Hippocampal formation (tissue), 2 donors: ENCODE measurements around the gene PRRC2B.
A peak's percentile ranks its signal among the peaks of the same experiment; 100 is the strongest.
"Not testable (repeated sequence)": the region's sequence is repeated elsewhere in the genome, so short reads cannot be mapped to it uniquely, and the experiment has no call there.

ENCODE experiments used
- DNase-seq, 2 donors: peaks; one replicate each; lab custom pipeline; 2025; lab: John Stamatoyannopoulos, UW

PRRC2B gene

GRCh38 chr9:131485728-131486422, 92.0 kb downstream of the PRRC2B start:
- DNase-seq, result no peak

GRCh38 chr9:131487001-131487400, 93.1 kb downstream of the PRRC2B start:
- DNase-seq, result no peak

DNA sequence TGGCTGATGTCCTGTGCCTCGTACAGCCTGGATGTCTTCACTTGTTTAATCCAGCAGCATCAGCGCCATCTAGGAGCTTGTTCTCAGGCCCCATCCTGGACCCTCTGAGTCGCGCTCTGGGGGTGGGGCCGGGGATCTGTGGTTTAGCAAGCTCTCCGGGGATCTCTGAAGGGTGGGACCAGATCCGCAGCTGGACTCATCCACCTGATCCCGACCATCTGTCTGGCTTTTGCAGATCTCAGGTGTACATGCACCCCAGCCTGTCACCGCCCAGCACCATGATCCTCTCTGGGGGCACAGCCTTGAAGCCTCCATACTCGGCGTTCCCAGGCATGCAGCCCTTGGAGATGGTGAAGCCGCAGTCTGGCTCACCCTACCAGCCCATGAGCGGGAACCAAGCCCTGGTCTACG, 93.7 kb downstream of the PRRC2B start:
- no peak for DNase-seq

GRCh38 chr9:131490514-131490913, 96.6 kb downstream of the PRRC2B start:
- DNase-seq, result no peak

DNA sequence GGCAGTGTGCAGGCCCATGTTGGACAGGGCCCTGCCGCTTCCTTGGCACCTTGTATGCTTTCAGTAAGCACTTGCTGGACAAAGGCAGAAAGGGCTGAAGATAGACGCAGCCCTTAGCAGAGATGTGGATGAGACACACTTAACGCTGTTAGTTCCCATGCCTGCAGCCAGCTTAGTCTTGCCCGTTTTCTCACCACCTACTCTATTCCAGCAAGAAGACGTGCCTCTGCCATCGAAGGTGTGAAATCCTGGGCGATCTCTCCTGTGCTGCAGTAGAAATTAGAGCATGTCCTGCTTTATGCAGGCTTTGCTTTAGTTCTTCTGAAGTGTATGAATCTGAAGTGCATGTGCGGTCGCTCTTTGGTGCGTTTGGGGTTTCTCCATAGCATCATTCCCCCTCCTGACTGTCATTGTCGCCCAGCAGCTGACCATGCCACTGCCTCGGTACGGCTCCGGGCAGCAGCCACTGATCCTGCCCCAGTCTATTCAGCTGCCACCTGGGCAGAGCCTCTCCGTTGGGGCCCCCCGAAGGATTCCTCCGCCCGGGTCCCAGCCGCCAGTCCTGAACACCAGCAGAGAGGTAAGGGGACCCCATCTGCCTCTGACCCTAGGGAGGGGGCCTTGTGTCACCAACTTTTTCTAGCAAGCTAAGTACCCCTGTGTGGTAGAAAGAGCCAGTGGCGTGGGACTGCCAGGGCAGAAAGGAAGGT, 97.3 kb downstream of the PRRC2B start:
- peak in 1 of 2 donors; percentile 31 for DNase-seq

DNA sequence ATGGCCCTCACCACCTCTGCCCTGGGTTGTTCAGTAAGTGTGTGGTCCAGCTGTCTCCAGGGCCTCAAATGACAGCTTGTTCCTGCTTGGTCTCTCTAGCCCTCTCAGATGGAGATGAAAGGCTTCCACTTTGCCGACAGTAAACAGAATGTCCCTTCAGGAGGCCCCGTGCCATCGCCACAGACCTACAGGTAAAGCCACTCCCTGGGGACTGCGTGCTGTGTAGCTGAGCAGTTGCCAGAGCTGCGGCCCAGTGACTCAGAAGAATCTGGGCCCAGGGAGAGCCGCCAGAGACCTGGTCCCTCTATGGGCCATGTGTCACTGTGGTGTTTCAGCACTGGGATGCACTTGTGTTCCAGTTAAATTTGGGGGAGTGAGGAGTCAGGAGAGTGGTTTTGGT, 98.2 kb downstream of the PRRC2B start:
- DNase-seq, result no peak

DNA sequence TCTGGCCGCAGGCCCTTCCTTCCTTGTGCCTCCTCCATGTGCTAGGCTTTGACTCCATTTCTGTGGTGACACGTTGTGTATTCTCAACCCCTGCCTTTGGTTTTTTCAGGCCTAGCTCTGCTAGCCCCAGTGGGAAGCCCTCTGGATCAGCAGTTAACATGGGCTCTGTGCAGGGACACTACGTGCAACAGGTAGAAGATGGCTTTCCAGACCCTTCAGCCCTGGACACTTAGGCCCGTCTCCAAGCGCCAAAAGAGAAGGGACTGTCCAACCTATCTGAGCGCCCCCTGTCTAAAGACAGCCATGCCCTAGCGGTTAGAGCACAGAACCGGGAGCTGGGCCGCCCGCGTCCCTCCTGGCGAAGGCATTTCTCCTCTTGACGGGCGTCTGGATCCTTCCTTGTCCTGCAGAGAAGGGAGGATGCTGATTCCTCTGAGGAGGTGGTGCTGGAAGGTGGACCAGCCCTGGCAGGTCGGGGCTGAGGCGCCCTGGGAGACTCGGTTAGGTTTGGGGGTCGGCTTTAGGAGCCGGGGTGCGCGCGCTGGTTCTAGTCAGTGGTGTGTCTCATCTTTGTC, 100.5 kb downstream of the PRRC2B start:
- no peak for DNase-seq

DNA sequence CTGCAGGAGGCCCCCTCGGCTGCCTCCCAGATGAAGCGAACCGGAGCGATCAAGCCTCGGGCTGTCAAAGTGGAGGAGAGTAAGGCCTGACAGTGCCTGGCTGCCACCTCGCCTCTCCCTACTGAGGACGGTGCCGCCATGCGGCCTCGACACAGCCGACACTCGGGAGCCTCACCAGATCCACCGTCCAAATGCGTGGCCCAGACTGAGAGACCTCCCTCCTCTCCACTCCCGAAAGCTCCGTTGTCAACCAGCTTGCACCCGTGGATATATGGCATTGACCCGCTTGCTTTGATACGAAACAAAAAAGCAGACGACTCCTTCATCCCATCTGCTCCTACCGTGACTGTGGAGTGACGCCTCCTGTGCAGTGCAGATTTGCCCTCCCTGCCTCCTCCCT, 101.9 kb downstream of the PRRC2B start:
- no peak for DNase-seq

DNA sequence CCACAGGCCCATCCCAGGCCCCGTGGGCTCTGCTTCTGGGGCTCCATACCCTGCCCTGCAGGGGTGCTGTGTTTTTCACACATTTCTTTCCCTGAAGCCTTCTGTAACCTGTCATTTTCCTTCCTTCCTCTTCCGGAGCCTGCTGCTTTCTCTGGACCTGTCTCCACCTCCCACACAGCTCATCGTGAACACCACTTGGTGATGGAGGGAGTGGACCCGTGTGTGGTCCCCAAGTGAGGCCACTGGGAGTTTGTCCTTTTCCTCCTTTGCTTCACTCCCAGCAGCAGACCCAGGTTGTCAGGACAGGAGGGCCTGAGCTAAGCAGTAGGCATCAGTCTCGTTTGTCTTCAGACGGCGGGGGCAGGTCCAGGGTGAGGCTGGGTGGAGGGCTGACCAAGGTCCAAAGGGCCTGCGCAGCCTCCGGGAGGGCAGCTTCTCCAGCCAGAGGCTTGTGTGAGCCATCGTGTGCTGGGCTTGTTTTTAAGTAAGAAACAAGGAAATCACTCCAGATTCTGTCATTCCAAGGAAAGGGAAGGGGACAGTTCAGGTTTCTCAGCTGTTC, 103.0 kb downstream of the PRRC2B start:
- no peak for DNase-seq

- no peak for DNase-seq
Measured at GRCh38 chr9:131499254-131499767, 105.4 kb downstream of the PRRC2B start.

DNA sequence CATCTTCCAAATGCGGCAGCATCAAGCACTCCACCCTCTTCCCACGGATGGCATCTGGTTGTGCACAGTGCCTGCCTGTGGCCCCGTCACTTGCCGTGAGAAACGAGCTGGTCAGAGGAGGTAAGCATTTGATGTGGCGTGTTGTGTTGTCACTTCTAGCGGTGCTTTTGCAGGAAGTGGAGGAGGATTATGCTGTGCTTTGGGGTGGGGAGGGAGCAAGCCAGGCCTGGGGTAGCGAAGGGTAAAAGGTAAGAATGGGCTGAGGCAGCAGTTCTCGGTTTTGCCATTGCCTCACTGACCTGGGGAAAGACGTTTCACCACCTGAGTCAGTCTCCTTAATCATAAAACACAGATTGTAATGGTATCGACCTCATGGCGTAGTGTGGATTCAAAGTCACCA, 106.5 kb downstream of the PRRC2B start:
- peak in 1 of 2 donors; percentile 39 for DNase-seq

GRCh38 chr9:131500939-131501541, 107.2 kb downstream of the PRRC2B start:
- DNase-seq, result no peak

DNA sequence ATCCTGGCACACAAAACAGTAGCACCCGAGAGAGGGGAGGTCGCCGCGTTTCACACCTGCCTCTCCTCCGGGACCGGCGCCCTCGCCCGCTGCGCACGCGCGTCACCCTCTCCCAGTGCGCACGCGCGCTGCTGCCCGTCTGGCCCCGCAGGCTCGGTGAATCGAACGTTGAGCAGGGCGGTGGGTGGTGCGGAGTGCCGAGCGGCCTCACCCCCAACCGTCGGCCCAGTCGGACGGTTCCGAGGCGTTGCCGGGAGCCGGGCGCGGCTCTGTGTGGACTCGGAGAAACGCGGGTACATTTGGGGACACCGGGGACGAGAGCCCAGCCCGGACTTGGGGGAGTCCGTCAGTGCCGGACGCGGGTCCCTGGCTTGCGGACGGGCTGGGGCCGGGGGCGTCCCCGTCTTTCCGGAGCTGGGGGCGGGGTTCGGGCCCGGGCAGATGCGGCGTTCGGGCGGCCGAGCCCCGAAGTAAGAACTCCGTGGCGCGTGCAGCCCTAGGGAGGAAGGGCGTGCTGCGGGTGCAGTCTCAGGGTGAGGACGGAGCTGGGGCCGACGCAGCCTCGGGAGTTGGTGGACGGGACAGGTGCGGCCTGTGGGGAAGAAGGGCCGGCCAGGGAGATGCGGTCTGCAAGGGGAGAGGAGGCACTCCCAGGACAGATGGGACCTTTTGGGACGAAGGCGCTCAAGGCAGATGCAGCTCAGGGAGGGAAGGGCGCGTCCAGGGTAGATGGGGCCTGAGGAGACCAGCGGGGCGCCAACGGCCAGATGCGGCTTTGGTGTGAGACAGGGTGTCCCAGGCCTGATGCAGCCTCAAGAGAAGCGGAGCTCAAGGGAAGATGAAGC, 109.1 kb downstream of the PRRC2B start, which contains the start of gene POMT1:
Gene POMT1 (plus strand): TSS at position 138 of the 845 bp plus-strand sequence. CDS start 1,301 bp downstream, outside the sequence.
- DNase-seq, result peak; percentile 78 to 81

DNA sequence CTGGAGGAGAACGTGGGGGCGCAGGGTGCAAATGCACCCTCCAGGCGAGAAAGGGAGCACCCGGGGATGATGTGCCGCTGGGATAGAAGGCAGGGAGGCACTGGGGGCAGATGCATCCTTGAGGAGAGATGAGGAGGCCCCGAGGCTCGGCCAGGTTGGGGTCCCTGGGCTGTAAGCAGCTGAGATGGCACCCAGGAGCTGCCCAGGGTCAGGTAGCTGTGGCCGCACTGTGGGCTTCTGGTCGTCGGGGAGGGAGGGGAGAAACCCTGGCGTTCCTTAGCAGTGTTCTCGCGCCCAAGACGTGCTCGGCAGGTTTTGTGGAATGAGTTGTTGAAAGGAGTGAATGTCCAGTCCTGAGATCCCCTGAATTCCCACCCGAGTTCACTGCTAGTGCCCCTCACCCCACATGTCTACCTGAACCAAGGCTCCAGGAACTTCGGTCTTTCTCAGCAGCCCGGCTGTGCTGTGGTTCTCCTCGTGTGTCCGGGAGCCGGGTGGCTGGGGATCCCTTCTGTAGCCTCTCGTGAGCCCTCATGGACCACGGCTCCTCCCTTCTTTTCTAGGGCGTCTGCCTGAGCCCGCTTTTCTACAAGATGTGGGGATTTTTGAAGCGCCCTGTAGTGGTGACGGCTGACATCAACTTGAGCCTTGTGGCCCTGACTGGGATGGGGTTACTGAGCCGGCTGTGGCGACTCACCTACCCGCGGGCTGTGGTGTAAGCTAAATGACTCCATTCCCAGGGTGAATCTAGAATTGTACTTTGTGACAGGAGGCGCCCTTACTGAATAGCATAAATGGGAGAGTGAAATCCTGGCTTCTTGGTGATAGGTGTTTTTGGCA, 110.0 kb downstream of the PRRC2B start:
- no peak for DNase-seq

DNA sequence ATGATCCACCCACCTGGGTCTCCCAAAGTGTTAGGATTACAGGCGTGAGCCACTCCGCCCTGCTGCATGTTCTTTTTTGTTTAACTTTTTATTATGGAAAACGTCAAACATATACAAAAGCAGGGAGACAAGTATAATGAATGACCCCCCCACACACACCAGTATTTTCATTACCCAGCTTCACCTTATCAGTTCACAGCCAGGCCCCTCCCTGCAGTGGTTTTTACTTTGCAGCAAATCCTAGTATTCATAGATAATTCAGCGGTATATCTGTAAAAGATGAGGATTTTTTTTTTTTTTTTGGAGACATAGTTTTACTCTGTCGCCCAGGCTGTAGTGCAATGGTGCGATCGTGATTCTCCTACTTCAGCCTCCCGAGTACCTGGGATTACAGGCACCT, 111.1 kb downstream of the PRRC2B start:
- DNase-seq, result no peak

DNA sequence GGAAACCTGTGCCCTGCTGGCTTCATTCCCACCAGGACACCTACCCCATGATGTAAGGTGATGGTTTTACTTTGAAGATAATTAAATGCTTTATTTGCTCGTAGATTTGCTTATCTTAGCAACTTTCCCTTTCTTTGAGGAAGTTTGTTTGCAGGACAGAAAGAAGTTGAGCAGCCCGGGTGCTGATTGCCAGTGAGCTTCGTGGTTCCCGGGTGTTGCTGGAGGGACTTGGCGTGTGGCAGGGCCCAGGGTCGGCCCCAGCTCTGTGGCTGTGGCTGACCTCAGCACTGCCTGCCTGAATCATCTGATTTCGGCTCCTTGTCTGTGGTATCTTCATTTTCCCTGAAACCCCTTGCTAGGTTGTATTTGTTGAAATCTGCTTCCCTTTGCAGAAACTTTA, 117.5 kb downstream of the PRRC2B start:
- DNase-seq, result no peak

DNA sequence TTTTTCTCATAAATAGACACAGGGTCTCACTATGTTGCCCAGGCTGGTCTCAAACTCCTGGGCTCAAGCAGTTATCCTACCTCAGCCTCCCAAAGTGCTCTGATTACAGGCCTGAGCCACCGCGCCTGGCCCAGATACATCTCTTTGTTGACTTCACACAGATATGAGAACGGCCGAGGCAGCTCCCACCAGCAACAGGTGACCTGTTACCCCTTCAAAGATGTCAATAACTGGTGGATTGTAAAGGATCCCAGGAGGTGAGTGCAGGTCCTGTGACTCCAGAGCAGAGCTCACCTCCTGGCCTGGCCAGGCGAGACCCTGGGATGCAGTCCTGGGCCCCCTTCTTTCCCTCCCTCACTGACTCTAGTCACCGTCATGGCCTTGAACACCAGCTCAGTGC, 118.0 kb downstream of the PRRC2B start:
- DNase-seq, result no peak

- no peak for DNase-seq
Measured at GRCh38 chr9:131513177-131513576, 119.3 kb downstream of the PRRC2B start.

DNA sequence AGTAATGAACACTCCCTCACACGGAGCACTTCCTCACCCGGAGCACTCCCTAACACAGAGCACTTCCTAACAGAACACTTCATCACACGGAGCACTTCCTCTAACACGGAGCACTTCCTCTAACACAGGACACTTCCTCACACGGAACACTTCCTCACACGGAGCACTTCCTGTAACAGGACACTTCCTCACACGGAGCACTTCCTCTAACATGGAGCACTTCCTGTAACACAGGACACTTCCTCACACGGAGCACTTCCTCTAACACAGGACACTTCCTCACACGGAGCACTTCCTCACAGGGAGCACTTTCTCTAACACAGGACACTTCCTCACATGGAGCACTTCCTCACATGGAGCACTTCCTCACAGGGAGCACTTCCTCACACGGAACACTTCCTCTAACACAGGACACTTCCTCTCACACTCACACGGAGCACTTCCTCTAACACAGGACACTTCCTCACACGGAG, 121.7 kb downstream of the PRRC2B start:
- not testable (repeated sequence) for DNase-seq

- DNase-seq, result no peak
Measured at GRCh38 chr9:131516100-131516499, 122.2 kb downstream of the PRRC2B start.
